ENCODE data around the gene MRPL58. TPM values are rescaled to one million over a fixed set of nuclear protein-coding genes. Genes with fewer than 3 reads are reported as not detected.
A peak's percentile ranks its signal among the peaks of the same experiment; 100 is the strongest.
"Not testable (repeated sequence)": the region's sequence is repeated elsewhere in the genome, so short reads cannot be mapped to it uniquely, and the experiment has no call there.

The MRPL58 gene
- total RNA-seq, 1 experiment from 2014 or later = 41.9 TPM

GRCh38 chr17:75020331-75021110, 8.1 kb downstream of the MRPL58 start (continued):
- TF ChIP-seq ZNF532 (CRISPR knock-in tag; IDR thresholded peaks at IDR 0.05; ENCODE audit: borderline replicate concordance) (no peak), ATF6 (CRISPR knock-in tag; IDR thresholded peaks at IDR 0.05) (no peak), HMGA2 (CRISPR knock-in tag; IDR thresholded peaks at IDR 0.05) (no peak), GRHL2 (CRISPR knock-in tag; IDR thresholded peaks at IDR 0.05; ENCODE audit: insufficient replicate concordance, severe bottlenecking) (no peak), ZNF281 (CRISPR knock-in tag; IDR thresholded peaks at IDR 0.05) (no peak), ELF4 (CRISPR knock-in tag; IDR thresholded peaks at IDR 0.05; ENCODE audit: low read depth) (no peak)

- peaks cover 49% of the 10 kb centered on the region for H3K9me3 Mint-ChIP-seq
- H3K4me3 Mint-ChIP-seq = no peak overlapping the region
- H3K27me3 Mint-ChIP-seq (ENCODE audit: low read depth) = peaks cover 9% of the 10 kb centered on the region
- ChIA-PET POLR2A (interaction anchor here (1.9 kb wide), 1 partner anchor 10 kb away, joined by 4 read pairs; no protein-coding TSS in a partner anchor), CTCF (interaction anchor here (0.6 to 2.3 kb wide), 11 partner anchors 7 to 89 kb away, joined by 3 to 30 read pairs (median 5); partner anchors contain the start of genes ATP5PD, CDR2L, HID1 and KCTD2)
- H3K27ac Mint-ChIP-seq = no peak overlapping the region
- TF ChIP-seq NFYB (CRISPR knock-in tag; conservative IDR thresholded peaks at IDR 0.05; ENCODE audit: low read depth) (peak; percentile 49), ZSCAN18 (CRISPR knock-in tag; IDR thresholded peaks at IDR 0.05) (no peak)
- no peak for DNase-seq (ENCODE audit: low spot score)
- no peak for ATAC-seq
- H3K36me3 Mint-ChIP-seq = peaks cover 49% of the 10 kb centered on the region
- no peaks in the 10 kb centered on the region for H3K4me1 Mint-ChIP-seq
Observed at GRCh38 chr17:75024686-75025397, 12.4 kb downstream of the MRPL58 start.

- H3K4me1 Mint-ChIP-seq; H3K4me3 Mint-ChIP-seq; ATAC-seq; POLR2A ChIA-PET; DNase-seq (ENCODE audit: low spot score); H3K27ac Mint-ChIP-seq: not testable (repeated sequence)
- Mint-ChIP-seq H3K27me3 (ENCODE audit: low read depth) (peaks cover 12% of the 10 kb centered on the region), H3K36me3 (peaks cover 52% of the 10 kb centered on the region), H3K9me3 (peaks cover 54% of the 10 kb centered on the region)
- CTCF ChIA-PET = interaction anchor here (0.6 to 2.3 kb wide), 3 partner anchors 12 to 53 kb away, joined by 3 to 8 read pairs (median 4); partner anchors contain the start of genes ATP5PD, HID1 and KCTD2
Observed at GRCh38 chr17:75025398-75025734, 12.9 kb downstream of the MRPL58 start.

- H3K4me1 Mint-ChIP-seq; POLR2A ChIA-PET; H3K4me3 Mint-ChIP-seq; ATAC-seq; DNase-seq (ENCODE audit: low spot score); CTCF ChIA-PET; H3K27ac Mint-ChIP-seq: not testable (repeated sequence)
- peaks cover 43% of the 10 kb centered on the region for H3K36me3 Mint-ChIP-seq
- H3K9me3 Mint-ChIP-seq = peaks cover 62% of the 10 kb centered on the region
- peaks cover 17% of the 10 kb centered on the region for H3K27me3 Mint-ChIP-seq (ENCODE audit: low read depth)
Observed at GRCh38 chr17:75026650-75027049, 14.2 kb downstream of the MRPL58 start.

All from WTC11 (cell line).